Upper lobe of left lung (tissue), 4 donors: ENCODE results near the gene MED27.

Experiments used
- POLR2A ChIP-seq, 4 donors: fragments of 450-650 bp; IDR thresholded peaks; one replicate each; pipeline ENCODE4 v1.5.1; 2016 to 2017; ENCODE audit warnings: antibody characterized with exemption in 4 of 4, mild to moderate bottlenecking in 2 of 4
- POLR2AphosphoS5 ChIP-seq, 2 donors: sonication (generic); formaldehyde crosslinking; IDR thresholded peaks; one replicate each; pipeline ENCODE4 v1.5.1; 2017; ENCODE audit warnings: antibody characterized with exemption in 2 of 2
- TF ChIP-seq, protein P1 (sequence below), 6 experiments: fragments of 450-650 bp in 4 of 6; fragments of 200-600 bp in 2 of 6; sonication (generic) in 2 of 6; IDR thresholded peaks; one replicate each; pipeline ENCODE4 v1.5.1; 2016 to 2019; ENCODE audit warnings: antibody characterized with exemption in 6 of 6

- TF ChIP-seq, protein P1, sequence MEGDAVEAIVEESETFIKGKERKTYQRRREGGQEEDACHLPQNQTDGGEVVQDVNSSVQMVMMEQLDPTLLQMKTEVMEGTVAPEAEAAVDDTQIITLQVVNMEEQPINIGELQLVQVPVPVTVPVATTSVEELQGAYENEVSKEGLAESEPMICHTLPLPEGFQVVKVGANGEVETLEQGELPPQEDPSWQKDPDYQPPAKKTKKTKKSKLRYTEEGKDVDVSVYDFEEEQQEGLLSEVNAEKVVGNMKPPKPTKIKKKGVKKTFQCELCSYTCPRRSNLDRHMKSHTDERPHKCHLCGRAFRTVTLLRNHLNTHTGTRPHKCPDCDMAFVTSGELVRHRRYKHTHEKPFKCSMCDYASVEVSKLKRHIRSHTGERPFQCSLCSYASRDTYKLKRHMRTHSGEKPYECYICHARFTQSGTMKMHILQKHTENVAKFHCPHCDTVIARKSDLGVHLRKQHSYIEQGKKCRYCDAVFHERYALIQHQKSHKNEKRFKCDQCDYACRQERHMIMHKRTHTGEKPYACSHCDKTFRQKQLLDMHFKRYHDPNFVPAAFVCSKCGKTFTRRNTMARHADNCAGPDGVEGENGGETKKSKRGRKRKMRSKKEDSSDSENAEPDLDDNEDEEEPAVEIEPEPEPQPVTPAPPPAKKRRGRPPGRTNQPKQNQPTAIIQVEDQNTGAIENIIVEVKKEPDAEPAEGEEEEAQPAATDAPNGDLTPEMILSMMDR (IDR thresholded peaks at IDR 0.05) = no peak
- TF ChIP-seq POLR2A (IDR thresholded peaks at IDR 0.05) (no peak), POLR2AphosphoS5 (IDR thresholded peaks at IDR 0.05) (no peak)
Measured at GRCh38 chr9:132069046-132069898, 10.4 kb downstream of the MED27 start.
